Vagina (tissue), 2 donors: ENCODE data around the gene TOP2B.

Experiments
- POLR2A ChIP-seq, 2 donors: fragments of 450-650 bp; IDR thresholded peaks; one replicate each; pipeline ENCODE4 v1.6.1; 2017; ENCODE audit warnings: antibody characterized with exemption in 2 of 2, mild to moderate bottlenecking in 2 of 2, moderate library complexity in 2 of 2
- TF ChIP-seq, protein P1 (sequence below), 3 experiments: fragments of 450-650 bp in 2 of 3; fragments of 200-600 bp in 1 of 3; sonication (generic) in 1 of 3; IDR thresholded peaks; one replicate each; pipeline ENCODE4 v1.5.1; 2017 to 2019; ENCODE audit warnings: antibody characterized with exemption in 3 of 3, mild to moderate bottlenecking in 2 of 3, moderate library complexity in 2 of 3

- no peak for TF ChIP-seq POLR2A (IDR thresholded peaks at IDR 0.05)
- TF ChIP-seq, protein P1, sequence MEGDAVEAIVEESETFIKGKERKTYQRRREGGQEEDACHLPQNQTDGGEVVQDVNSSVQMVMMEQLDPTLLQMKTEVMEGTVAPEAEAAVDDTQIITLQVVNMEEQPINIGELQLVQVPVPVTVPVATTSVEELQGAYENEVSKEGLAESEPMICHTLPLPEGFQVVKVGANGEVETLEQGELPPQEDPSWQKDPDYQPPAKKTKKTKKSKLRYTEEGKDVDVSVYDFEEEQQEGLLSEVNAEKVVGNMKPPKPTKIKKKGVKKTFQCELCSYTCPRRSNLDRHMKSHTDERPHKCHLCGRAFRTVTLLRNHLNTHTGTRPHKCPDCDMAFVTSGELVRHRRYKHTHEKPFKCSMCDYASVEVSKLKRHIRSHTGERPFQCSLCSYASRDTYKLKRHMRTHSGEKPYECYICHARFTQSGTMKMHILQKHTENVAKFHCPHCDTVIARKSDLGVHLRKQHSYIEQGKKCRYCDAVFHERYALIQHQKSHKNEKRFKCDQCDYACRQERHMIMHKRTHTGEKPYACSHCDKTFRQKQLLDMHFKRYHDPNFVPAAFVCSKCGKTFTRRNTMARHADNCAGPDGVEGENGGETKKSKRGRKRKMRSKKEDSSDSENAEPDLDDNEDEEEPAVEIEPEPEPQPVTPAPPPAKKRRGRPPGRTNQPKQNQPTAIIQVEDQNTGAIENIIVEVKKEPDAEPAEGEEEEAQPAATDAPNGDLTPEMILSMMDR (IDR thresholded peaks at IDR 0.05) = no peak
Observed at GRCh38 chr3:25604107-25604805, 60.5 kb downstream of the TOP2B start.
